ENCODE data around the gene HAUS7. TPM values are rescaled to one million over a fixed set of nuclear protein-coding genes. Genes with fewer than 3 reads are reported as not detected.

HAUS7 gene
- total and polyA plus RNA-seq, 2 experiments from 2014 or later: 59.8 to 77.9 TPM

DNA sequence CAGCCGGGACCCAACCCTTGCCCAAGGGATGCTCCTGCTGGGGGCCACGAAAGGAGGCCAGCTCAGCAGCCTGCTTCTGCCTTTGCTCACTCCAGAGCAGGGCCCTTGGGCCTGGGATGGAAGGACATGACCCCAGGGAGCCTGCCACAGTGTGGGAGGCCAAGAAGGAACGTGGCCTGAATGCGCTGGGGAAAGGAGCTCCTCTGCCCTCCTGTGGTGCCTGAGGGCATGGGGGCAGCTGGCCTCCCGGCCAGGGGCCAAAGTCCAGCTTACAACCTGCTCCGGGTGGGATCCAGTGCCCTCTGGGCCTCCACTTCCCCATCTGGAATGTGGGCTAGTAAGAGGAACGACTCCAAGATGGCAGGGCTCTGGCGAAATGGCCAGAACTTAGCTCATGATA, 45.1 kb upstream of the HAUS7 start:
- TF ChIP-seq EZH2phosphoT487 (IDR thresholded peaks at IDR 0.05; ENCODE audit: unreplicated experiment) (no peak), ZNF114 (CRISPR knock-in tag; IDR thresholded peaks at IDR 0.05) (no peak), ZNF331 (CRISPR knock-in tag; IDR thresholded peaks at IDR 0.05; ENCODE audit: low read depth) (no peak), REST (IDR thresholded peaks at IDR 0.05; ENCODE audit: unreplicated experiment) (no peak), POLR2AphosphoS5 (IDR thresholded peaks at IDR 0.05; ENCODE audit: low read depth) (no peak)
- TF ChIP-seq, protein P1, sequence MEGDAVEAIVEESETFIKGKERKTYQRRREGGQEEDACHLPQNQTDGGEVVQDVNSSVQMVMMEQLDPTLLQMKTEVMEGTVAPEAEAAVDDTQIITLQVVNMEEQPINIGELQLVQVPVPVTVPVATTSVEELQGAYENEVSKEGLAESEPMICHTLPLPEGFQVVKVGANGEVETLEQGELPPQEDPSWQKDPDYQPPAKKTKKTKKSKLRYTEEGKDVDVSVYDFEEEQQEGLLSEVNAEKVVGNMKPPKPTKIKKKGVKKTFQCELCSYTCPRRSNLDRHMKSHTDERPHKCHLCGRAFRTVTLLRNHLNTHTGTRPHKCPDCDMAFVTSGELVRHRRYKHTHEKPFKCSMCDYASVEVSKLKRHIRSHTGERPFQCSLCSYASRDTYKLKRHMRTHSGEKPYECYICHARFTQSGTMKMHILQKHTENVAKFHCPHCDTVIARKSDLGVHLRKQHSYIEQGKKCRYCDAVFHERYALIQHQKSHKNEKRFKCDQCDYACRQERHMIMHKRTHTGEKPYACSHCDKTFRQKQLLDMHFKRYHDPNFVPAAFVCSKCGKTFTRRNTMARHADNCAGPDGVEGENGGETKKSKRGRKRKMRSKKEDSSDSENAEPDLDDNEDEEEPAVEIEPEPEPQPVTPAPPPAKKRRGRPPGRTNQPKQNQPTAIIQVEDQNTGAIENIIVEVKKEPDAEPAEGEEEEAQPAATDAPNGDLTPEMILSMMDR (conservative IDR thresholded peaks at IDR 0.05; ENCODE audit: low read depth in 2 of 2): no peak
- TF ChIP-seq, protein P2, sequence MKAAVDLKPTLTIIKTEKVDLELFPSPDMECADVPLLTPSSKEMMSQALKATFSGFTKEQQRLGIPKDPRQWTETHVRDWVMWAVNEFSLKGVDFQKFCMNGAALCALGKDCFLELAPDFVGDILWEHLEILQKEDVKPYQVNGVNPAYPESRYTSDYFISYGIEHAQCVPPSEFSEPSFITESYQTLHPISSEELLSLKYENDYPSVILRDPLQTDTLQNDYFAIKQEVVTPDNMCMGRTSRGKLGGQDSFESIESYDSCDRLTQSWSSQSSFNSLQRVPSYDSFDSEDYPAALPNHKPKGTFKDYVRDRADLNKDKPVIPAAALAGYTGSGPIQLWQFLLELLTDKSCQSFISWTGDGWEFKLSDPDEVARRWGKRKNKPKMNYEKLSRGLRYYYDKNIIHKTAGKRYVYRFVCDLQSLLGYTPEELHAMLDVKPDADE (IDR thresholded peaks at IDR 0.05): no peak
- no peaks in the 10 kb centered on the region for H3K9me3 Mint-ChIP-seq
- Histone ChIP-seq H3K4me1 (ENCODE audit: insufficient read depth) (no peaks in the 10 kb centered on the region), H4K20me1 (replicated peaks; ENCODE audit: insufficient read depth) (no peaks in the 10 kb centered on the region), H3K36me3 (ENCODE audit: insufficient read depth) (no peaks in the 10 kb centered on the region), H3F3A (replicated peaks; ENCODE audit: low read depth) (no peaks in the 10 kb centered on the region), H3K27ac (ENCODE audit: low read depth) (no peak overlapping the region), H2AFZ (no peak overlapping the region), H3K79me2 (replicated peaks; ENCODE audit: insufficient read depth) (no peaks in the 10 kb centered on the region), H3K9me2 (ENCODE audit: insufficient read depth) (no peaks in the 10 kb centered on the region), H3K27me3 (ENCODE audit: insufficient read depth) (peaks cover 30% of the 10 kb centered on the region), H3K4me2 (no peak overlapping the region), H3K4me3 (no peak overlapping the region)
- no peak for DNase-seq (ENCODE audit: low spot score)
- H3K36me3 Mint-ChIP-seq (ENCODE audit: low read depth): no peaks in the 10 kb centered on the region; the same call in 2 of the 3 replicates
- H3K27ac Mint-ChIP-seq: no peak overlapping the region
- peaks cover 34% of the 10 kb centered on the region for H3K27me3 Mint-ChIP-seq (ENCODE audit: insufficient read depth, low read depth, poor library complexity)
- no peak for ATAC-seq
- H3K4me3 Mint-ChIP-seq: no peak overlapping the region
- peaks cover 3% of the 10 kb centered on the region; the same call in 2 of the 3 replicates for H3K4me1 Mint-ChIP-seq

DNA sequence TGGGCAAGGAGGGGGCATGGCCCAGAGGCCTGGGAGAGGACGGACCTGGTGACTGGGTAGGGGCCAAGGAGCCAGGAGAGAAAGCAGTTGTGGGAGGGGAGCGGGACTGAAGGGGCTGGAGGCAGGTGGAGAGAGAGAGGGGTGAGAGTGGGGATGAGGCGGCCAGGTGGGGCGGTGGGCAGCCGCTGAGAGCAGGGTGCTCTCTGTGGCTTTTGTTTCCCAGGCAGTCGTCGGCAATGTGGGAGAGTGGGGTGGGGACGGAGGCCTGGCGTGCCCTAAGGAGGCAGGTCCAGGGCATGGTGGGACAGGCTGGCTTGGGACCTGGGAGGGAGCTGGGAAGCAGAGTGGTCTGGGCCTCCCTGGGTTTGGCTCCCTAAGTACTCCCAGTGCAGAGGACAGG, 43.9 kb upstream of the HAUS7 start:
- Mint-ChIP-seq H3K27ac (no peak overlapping the region), H3K9me3 (no peaks in the 10 kb centered on the region), H3K36me3 (ENCODE audit: low read depth) (no peaks in the 10 kb centered on the region; the same call in 2 of the 3 replicates), H3K4me1 (peaks cover 3% of the 10 kb centered on the region; the same call in 2 of the 3 replicates), H3K4me3 (no peak overlapping the region), H3K27me3 (ENCODE audit: insufficient read depth, low read depth, poor library complexity) (peaks cover 29% of the 10 kb centered on the region)
- no peak for DNase-seq (ENCODE audit: low spot score)
- Histone ChIP-seq H3K4me1 (ENCODE audit: insufficient read depth) (no peaks in the 10 kb centered on the region), H2AFZ (no peak overlapping the region), H3K27ac (ENCODE audit: low read depth) (no peak overlapping the region), H3K4me2 (no peak overlapping the region), H3K27me3 (ENCODE audit: insufficient read depth) (peaks cover 28% of the 10 kb centered on the region), H3K79me2 (replicated peaks; ENCODE audit: insufficient read depth) (no peaks in the 10 kb centered on the region), H3K9me2 (ENCODE audit: insufficient read depth) (no peaks in the 10 kb centered on the region), H3K4me3 (no peak overlapping the region), H3F3A (replicated peaks; ENCODE audit: low read depth) (no peaks in the 10 kb centered on the region), H3K36me3 (ENCODE audit: insufficient read depth) (no peaks in the 10 kb centered on the region), H4K20me1 (replicated peaks; ENCODE audit: insufficient read depth) (no peaks in the 10 kb centered on the region)
- no peak for ATAC-seq
- TF ChIP-seq ZNF114 (CRISPR knock-in tag; IDR thresholded peaks at IDR 0.05) (no peak), ZNF331 (CRISPR knock-in tag; IDR thresholded peaks at IDR 0.05; ENCODE audit: low read depth) (no peak)
- TF ChIP-seq, protein P3, sequence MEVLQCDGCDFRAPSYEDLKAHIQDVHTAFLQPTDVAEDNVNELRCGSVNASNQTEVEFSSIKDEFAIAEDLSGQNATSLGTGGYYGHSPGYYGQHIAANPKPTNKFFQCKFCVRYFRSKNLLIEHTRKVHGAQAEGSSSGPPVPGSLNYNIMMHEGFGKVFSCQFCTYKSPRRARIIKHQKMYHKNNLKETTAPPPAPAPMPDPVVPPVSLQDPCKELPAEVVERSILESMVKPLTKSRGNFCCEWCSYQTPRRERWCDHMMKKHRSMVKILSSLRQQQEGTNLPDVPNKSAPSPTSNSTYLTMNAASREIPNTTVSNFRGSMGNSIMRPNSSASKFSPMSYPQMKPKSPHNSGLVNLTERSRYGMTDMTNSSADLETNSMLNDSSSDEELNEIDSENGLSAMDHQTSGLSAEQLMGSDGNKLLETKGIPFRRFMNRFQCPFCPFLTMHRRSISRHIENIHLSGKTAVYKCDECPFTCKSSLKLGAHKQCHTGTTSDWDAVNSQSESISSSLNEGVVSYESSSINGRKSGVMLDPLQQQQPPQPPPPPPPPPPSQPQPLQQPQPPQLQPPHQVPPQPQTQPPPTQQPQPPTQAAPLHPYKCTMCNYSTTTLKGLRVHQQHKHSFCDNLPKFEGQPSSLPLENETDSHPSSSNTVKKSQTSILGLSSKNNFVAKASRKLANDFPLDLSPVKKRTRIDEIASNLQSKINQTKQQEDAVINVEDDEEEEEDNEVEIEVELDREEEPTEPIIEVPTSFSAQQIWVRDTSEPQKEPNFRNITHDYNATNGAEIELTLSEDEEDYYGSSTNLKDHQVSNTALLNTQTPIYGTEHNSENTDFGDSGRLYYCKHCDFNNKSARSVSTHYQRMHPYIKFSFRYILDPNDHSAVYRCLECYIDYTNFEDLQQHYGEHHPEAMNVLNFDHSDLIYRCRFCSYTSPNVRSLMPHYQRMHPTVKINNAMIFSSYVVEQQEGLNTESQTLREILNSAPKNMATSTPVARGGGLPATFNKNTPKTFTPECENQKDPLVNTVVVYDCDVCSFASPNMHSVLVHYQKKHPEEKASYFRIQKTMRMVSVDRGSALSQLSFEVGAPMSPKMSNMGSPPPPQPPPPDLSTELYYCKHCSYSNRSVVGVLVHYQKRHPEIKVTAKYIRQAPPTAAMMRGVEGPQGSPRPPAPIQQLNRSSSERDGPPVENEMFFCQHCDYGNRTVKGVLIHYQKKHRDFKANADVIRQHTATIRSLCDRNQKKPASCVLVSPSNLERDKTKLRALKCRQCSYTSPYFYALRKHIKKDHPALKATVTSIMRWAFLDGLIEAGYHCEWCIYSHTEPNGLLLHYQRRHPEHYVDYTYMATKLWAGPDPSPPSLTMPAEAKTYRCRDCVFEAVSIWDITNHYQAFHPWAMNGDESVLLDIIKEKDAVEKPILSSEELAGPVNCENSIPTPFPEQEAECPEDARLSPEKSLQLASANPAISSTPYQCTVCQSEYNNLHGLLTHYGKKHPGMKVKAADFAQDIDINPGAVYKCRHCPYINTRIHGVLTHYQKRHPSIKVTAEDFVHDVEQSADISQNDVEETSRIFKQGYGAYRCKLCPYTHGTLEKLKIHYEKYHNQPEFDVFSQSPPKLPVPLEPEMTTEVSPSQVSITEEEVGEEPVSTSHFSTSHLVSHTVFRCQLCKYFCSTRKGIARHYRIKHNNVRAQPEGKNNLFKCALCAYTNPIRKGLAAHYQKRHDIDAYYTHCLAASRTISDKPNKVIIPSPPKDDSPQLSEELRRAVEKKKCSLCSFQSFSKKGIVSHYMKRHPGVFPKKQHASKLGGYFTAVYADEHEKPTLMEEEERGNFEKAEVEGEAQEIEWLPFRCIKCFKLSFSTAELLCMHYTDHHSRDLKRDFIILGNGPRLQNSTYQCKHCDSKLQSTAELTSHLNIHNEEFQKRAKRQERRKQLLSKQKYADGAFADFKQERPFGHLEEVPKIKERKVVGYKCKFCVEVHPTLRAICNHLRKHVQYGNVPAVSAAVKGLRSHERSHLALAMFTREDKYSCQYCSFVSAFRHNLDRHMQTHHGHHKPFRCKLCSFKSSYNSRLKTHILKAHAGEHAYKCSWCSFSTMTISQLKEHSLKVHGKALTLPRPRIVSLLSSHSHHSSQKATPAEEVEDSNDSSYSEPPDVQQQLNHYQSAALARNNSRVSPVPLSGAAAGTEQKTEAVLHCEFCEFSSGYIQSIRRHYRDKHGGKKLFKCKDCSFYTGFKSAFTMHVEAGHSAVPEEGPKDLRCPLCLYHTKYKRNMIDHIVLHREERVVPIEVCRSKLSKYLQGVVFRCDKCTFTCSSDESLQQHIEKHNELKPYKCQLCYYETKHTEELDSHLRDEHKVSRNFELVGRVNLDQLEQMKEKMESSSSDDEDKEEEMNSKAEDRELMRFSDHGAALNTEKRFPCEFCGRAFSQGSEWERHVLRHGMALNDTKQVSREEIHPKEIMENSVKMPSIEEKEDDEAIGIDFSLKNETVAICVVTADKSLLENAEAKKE (CRISPR knock-in tag; IDR thresholded peaks at IDR 0.05): no peak

Measured in GM23338 (cell line).